ENCODE results near the gene RASL10B. TPM values are rescaled to one million over a fixed set of nuclear protein-coding genes. Genes with fewer than 3 reads are reported as not detected.
A peak's percentile ranks its signal among the peaks of the same experiment; 100 is the strongest.

The RASL10B gene
- total RNA-seq, 1 donor from 2014 or later, result 4.8 TPM

- peaks cover 15% of the 10 kb centered on the region for H3K36me3 Mint-ChIP-seq
- peaks cover 13% of the 10 kb centered on the region for H3K4me1 Mint-ChIP-seq
- H3K27me3 Mint-ChIP-seq (ENCODE audit: insufficient read depth, low read depth), result no peaks in the 10 kb centered on the region
- Histone ChIP-seq H3K27ac (no peak overlapping the region), H3K4me3 (peak overlapping the region; percentile 11), H3K9me3 (ENCODE audit: low read depth) (no peaks in the 10 kb centered on the region), H3K9ac (no peak overlapping the region), H3K79me2 (ENCODE audit: low read depth) (no peaks in the 10 kb centered on the region), H3K4me1 (peaks cover 26% of the 10 kb centered on the region), H3F3A (ENCODE audit: low read depth) (peaks cover 15% of the 10 kb centered on the region), H3K27me3 (no peaks in the 10 kb centered on the region), H4K20me1 (ENCODE audit: low read depth) (peaks cover 19% of the 10 kb centered on the region), H3K36me3 (no peaks in the 10 kb centered on the region), H2AFZ (replicated peaks) (no peak overlapping the region), H3K4me2 (peak overlapping the region; percentile 65)
- TF ChIP-seq CTCF (IDR thresholded peaks at IDR 0.05), result no peak
- TF ChIP-seq EZH2 (IDR thresholded peaks at IDR 0.05), result no peak
- no peak for TF ChIP-seq EZH2phosphoT487 (IDR thresholded peaks at IDR 0.05)
- DNase-seq (ENCODE audit: low spot score), result peak; percentile 91
- no peak overlapping the region for H3K4me3 Mint-ChIP-seq
- no peak overlapping the region for H3K27ac Mint-ChIP-seq
- no peaks in the 10 kb centered on the region for H3K9me3 Mint-ChIP-seq
Observed at GRCh38 chr17:35715416-35715815, 16.0 kb upstream of the RASL10B start.

GRCh38 chr17:35716173-35716572, 15.3 kb upstream of the RASL10B start:
- DNase-seq (ENCODE audit: low spot score), result no peak
- Mint-ChIP-seq H3K27ac (no peak overlapping the region), H3K36me3 (peaks cover 11% of the 10 kb centered on the region), H3K4me3 (no peak overlapping the region), H3K27me3 (ENCODE audit: insufficient read depth, low read depth) (no peaks in the 10 kb centered on the region), H3K9me3 (no peaks in the 10 kb centered on the region), H3K4me1 (peaks cover 11% of the 10 kb centered on the region)
- Histone ChIP-seq H3K36me3 (no peaks in the 10 kb centered on the region), H3F3A (ENCODE audit: low read depth) (peaks cover 7% of the 10 kb centered on the region), H3K4me2 (no peak overlapping the region), H3K4me1 (peaks cover 26% of the 10 kb centered on the region), H4K20me1 (ENCODE audit: low read depth) (peaks cover 19% of the 10 kb centered on the region), H3K9me3 (ENCODE audit: low read depth) (no peaks in the 10 kb centered on the region), H3K27ac (no peak overlapping the region), H3K4me3 (no peak overlapping the region), H3K9ac (no peak overlapping the region), H3K27me3 (no peaks in the 10 kb centered on the region), H3K79me2 (ENCODE audit: low read depth) (no peaks in the 10 kb centered on the region), H2AFZ (replicated peaks) (no peak overlapping the region)
- TF ChIP-seq EZH2phosphoT487 (IDR thresholded peaks at IDR 0.05) (no peak), CTCF (IDR thresholded peaks at IDR 0.05) (no peak), EZH2 (IDR thresholded peaks at IDR 0.05) (no peak)

- no peak overlapping the region for H2AFZ ChIP-seq (replicated peaks)
- no peaks in the 10 kb centered on the region for H3K27me3 ChIP-seq
- peaks cover 26% of the 10 kb centered on the region for H3K4me1 ChIP-seq
- Mint-ChIP-seq H3K9me3 (no peaks in the 10 kb centered on the region), H3K27ac (no peak overlapping the region), H3K27me3 (ENCODE audit: insufficient read depth, low read depth) (no peaks in the 10 kb centered on the region), H3K36me3 (peaks cover 10% of the 10 kb centered on the region), H3K4me1 (peaks cover 10% of the 10 kb centered on the region), H3K4me3 (no peak overlapping the region)
- no peak overlapping the region for H3K9ac ChIP-seq
- no peak overlapping the region for H3K4me3 ChIP-seq
- TF ChIP-seq EZH2phosphoT487 (IDR thresholded peaks at IDR 0.05) (no peak), CTCF (IDR thresholded peaks at IDR 0.05) (no peak), EZH2 (IDR thresholded peaks at IDR 0.05) (no peak)
- peaks cover 7% of the 10 kb centered on the region for H3F3A ChIP-seq (ENCODE audit: low read depth)
- no peak for DNase-seq (ENCODE audit: low spot score)
- H3K27ac ChIP-seq, result no peak overlapping the region
- no peaks in the 10 kb centered on the region for H3K36me3 ChIP-seq
- H4K20me1 ChIP-seq (ENCODE audit: low read depth), result peaks cover 19% of the 10 kb centered on the region
- no peaks in the 10 kb centered on the region for H3K79me2 ChIP-seq (ENCODE audit: low read depth)
- no peaks in the 10 kb centered on the region for H3K9me3 ChIP-seq (ENCODE audit: low read depth)
- no peak overlapping the region for H3K4me2 ChIP-seq
Observed at GRCh38 chr17:35716897-35717465, 14.5 kb upstream of the RASL10B start.

Data from neural progenitor cell (in vitro differentiated cells).